Neural cell (in vitro differentiated cells): ENCODE results near the gene ACOXL.

Source experiments
- CTCF ChIP-seq: fragments of 450-650 bp; IDR thresholded peaks from 2 replicates; pipeline ENCODE4 v1.5.1; 2014; ENCODE audit warnings: antibody characterized with exemption, mild to moderate bottlenecking, moderate library complexity; ENCODE audit not compliant: poor library complexity, severe bottlenecking
- EZH2 ChIP-seq: fragments of 200-600, 300-800 bp; shearing (Covaris generic), sonication (generic); IDR thresholded peaks from 2 replicates; pipeline ENCODE4 v1.6.1; 2014; ENCODE audit warnings: antibody characterized with exemption, low read length, borderline replicate concordance, mild to moderate bottlenecking; ENCODE audit not compliant: insufficient read depth, poor library complexity, severe bottlenecking
- POLR2AphosphoS5 ChIP-seq: IDR thresholded peaks from 2 replicates; pipeline ENCODE4 v1.6.1; 2012
- RAD21 ChIP-seq: fragments of 450-650 bp; conservative IDR thresholded peaks from 2 replicates; pipeline ENCODE4 v1.6.1; 2014; ENCODE audit warnings: antibody characterized with exemption, mild to moderate bottlenecking, moderate library complexity
- SMC3 ChIP-seq: fragments of 450-650 bp; conservative IDR thresholded peaks from 2 replicates; pipeline ENCODE4 v1.6.1; 2014; ENCODE audit warnings: antibody characterized with exemption, mild to moderate bottlenecking, moderate library complexity; ENCODE audit not compliant: poor library complexity
- TF ChIP-seq, protein P1 (sequence below): IDR thresholded peaks from 2 replicates; pipeline ENCODE4 v1.6.1; 2012; ENCODE audit warnings: borderline replicate concordance

- TF ChIP-seq CTCF, result no peak
- no peak for TF ChIP-seq POLR2AphosphoS5
- TF ChIP-seq EZH2, result no peak
- TF ChIP-seq SMC3, result no peak
- no peak for TF ChIP-seq RAD21
- TF ChIP-seq, protein P1, sequence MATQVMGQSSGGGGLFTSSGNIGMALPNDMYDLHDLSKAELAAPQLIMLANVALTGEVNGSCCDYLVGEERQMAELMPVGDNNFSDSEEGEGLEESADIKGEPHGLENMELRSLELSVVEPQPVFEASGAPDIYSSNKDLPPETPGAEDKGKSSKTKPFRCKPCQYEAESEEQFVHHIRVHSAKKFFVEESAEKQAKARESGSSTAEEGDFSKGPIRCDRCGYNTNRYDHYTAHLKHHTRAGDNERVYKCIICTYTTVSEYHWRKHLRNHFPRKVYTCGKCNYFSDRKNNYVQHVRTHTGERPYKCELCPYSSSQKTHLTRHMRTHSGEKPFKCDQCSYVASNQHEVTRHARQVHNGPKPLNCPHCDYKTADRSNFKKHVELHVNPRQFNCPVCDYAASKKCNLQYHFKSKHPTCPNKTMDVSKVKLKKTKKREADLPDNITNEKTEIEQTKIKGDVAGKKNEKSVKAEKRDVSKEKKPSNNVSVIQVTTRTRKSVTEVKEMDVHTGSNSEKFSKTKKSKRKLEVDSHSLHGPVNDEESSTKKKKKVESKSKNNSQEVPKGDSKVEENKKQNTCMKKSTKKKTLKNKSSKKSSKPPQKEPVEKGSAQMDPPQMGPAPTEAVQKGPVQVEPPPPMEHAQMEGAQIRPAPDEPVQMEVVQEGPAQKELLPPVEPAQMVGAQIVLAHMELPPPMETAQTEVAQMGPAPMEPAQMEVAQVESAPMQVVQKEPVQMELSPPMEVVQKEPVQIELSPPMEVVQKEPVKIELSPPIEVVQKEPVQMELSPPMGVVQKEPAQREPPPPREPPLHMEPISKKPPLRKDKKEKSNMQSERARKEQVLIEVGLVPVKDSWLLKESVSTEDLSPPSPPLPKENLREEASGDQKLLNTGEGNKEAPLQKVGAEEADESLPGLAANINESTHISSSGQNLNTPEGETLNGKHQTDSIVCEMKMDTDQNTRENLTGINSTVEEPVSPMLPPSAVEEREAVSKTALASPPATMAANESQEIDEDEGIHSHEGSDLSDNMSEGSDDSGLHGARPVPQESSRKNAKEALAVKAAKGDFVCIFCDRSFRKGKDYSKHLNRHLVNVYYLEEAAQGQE, result no peak
Observed at GRCh38 chr2:110829413-110830146, 97.2 kb downstream of the ACOXL start.
